ENCODE results near the gene FAM3D.
"Not testable (repeated sequence)": the region's sequence is repeated elsewhere in the genome, so short reads cannot be mapped to it uniquely, and the experiment has no call there.

FAM3D gene

GRCh38 chr3:58666683-58667082 is at the start of gene FAM3D:
Gene FAM3D (minus strand): TSS chr3:58666774. CDS start chr3:58655563, 11,211 bp downstream.
- no peak for DNase-seq

DNA sequence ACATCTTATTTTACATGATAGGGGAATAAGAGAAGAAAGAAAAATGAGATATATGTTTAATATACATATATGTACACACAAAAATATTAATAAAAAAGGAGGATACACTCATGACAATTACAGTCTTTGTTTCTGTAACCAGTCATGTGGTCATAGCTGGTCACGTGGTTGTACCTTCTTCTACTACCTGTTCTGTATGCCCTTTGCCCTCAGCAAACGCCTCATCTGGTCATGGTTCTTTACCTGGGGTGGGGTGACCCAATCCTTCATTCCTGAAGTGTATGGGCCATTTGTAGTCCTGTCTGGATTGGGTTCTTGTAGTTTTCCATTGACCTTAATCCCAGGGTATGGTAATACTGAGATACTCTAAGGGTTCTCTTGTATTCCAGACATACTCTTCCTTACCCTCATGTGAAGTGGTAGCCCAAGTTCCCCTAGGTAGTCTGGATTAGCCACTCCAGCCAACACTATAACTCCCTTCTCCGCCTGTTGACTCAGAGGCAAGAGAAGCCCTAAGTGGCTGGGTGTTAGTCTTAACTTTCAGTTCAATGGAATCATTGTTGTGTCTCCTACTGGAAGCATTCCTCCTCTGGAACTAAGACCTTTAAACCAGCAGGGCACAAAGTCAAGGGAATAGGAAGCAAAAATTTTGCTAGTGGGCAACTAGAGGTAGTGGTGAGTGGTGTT is 47.3 kb upstream of the FAM3D start:
- DNase-seq, result no peak

DNA sequence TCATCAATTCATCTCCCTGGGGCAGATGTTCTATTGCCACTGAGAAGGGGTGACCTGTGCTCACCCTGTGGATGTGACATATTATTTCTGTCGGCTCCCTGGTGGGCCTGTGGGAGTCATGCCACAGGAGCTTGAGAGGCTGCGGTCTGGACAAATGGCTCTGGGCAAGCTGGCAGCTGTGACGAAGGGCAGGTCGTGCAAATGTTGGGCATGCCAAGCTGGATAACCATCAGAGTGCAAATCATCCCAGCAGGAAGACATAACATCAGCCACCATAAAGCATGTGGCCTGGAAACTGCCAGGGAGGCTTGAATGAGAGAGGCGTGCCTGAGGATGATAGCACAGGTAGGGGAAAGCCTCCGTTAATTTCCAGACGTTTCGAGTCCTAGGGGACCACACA is 45.3 kb upstream of the FAM3D start:
- no peak for DNase-seq

DNA sequence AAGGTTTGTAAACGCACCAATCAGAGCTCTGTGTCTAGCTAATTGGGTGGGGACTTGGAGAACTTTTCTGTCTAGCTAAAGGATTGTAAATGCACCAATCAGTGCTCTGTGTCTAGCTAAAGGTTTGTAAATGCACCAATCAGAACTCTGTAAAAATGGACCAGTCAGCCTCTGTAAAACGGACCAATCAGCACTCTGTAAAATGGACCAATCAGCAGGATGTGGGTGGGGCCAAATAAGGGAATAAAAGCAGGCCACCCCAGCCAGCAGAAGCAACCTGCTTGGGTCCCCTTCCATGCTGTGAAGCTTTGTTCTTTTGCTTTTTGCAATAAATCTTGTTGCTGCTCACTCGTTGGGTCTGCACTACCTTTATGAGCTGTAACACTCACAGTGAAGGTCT is 42.4 kb upstream of the FAM3D start:
- not testable (repeated sequence) for DNase-seq

DNA sequence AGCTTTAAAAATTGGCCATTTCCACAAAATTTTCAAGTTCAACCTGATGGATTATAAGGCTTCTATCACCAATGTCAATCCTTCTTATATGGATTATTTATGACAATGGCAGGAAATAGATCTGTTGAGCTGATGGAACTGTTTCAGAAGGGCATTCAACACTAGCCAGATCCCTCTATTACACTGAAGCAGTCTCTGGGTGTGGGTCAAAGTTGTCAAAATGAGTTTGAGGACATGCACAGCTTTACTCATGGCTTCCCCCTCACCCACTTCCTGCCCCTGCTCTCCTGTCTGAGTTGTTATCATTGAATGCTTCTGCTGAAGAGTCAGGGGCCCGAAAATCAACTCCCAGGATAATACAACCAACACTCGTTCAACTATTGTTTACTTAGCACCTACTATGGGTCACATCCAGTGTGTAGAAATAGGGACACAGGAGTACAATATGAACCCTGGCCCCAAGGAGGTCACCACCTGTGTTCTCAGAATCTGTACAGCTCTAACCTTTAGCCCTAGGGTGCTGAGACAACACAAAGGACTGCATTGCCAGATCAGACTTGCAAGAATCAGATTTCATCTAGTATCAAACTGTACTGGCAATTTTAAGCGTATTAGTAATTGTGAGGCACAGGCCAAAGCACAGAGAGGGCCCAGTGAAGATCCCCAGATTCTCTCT is 41.7 kb upstream of the FAM3D start:
- no peak for DNase-seq

DNA sequence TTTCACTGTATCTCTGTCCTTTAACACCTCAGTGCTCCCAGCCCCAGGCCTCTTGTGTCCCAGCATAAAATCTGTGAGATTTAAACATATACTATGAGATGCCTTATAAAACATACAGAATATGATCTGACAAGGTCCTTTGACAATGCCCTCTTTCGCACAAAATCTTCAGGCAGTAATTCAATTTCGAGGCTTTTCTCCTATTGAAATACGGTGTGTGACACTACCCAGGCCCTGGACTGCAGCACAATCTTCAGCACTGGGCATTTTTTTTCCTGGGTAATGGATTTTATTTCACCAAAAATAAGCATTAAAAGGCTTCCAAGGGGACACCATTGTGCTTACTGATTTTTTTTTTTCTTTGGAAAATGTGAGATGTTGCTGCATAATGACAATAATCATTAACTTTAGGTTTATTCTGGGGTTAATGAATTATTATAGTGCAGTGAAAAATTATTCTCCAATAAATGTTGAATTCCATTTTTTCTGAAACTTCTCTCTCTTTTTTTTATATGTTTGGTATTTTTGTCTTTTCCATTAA is 40.9 kb upstream of the FAM3D start:
- DNase-seq, result no peak

DNA sequence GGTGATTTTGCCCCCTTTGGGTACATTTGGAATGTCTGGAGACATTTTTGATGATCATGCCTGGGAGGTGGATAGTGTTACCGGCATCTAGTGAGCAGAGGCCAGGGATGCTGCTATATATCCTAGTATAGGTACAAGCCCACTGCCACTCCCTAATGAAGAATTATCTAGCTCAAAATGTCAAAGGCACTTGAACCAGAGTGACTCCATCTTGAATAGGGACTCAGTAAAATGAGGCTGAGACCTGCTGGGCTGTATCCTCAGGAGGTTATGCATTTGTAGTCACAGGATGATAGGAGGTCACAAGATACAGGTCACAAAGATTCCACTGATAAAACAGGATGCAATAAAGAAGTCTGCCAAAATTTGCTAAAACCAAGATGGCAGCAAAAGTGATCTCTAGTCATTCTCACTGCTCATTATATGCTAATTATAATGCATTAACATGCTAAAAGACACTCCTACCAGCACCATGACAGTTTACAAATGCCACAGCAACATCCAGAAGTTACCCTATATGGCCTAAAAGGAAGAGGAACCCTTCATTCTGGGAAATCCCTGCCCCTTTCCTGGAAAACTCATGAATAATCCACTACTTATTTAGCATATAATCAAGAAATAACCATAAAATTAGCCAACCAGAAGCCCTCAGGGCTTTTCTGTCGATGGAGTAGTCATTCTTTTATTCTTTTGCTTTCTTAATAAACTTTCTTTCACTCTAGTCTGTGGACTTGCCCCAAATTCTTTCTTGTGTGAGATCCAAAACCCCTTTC is 40.0 kb upstream of the FAM3D start:
- DNase-seq, result no peak

DNA sequence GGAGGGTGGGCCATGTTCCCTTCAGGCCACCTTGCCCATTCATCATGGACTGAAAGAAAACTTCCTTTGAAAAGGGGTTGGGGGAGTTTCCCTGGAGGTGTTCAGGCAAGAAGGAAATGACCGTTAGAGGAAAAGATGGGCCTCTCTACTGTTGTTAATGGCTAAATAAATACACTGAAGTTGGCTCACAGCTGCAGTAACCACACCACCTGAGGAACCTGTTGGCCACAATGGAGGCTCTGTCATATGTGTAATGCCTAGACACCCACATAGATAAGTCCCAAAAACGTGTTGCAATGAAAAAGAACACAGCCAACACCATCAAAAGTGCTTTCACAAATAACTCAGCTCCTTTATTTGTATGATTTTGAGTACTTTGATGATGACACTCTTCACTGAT is 38.2 kb upstream of the FAM3D start:
- no peak for DNase-seq

- not testable (repeated sequence) for DNase-seq
Observed at GRCh38 chr3:58704304-58704703, 37.7 kb upstream of the FAM3D start.

GRCh38 chr3:58698246-58698645 is 31.7 kb upstream of the FAM3D start:
- DNase-seq, result no peak

GRCh38 chr3:58697561-58697960 is 31.0 kb upstream of the FAM3D start:
- no peak for DNase-seq

DNA sequence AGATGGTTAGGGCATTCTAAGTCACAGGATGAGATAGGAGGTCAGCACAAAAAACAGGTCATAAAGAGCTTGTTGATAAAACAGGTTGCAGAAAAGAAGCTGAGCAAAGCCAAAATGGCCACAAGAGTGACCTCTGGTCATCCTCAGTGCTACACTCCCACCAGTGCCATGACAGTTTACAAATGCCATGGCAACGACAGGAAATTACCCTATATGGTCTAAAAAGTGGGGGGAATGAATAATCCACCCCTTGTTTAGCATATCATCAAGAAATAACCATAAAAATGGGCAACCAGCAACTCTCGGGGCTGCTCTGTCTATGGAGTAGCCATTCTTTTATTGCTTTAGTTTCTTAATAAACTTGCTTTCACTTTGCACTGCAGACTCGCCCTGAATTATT is 30.2 kb upstream of the FAM3D start:
- not testable (repeated sequence) for DNase-seq

GRCh38 chr3:58696093-58696492 is 29.5 kb upstream of the FAM3D start:
- no peak for DNase-seq

DNA sequence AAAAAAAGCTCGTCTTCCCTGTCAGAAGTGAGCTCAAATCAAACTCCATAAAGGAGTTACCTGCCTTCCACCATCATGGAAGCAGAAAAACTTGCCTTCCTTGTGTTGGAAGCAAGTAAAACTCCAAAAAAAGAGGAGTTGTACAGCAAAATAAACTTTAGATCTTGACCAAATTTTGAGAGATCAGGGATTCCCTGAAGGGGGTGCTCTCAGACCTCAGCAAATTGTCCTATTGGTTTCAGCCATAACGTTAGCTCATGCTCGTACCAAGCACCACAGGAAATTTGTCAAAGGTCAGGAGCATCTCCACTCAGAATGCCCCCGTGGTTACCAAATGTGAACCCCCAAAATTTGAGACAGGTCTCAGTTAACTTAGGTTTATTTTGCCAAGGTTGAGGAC is 28.7 kb upstream of the FAM3D start:
- DNase-seq, result not testable (repeated sequence)

DNA sequence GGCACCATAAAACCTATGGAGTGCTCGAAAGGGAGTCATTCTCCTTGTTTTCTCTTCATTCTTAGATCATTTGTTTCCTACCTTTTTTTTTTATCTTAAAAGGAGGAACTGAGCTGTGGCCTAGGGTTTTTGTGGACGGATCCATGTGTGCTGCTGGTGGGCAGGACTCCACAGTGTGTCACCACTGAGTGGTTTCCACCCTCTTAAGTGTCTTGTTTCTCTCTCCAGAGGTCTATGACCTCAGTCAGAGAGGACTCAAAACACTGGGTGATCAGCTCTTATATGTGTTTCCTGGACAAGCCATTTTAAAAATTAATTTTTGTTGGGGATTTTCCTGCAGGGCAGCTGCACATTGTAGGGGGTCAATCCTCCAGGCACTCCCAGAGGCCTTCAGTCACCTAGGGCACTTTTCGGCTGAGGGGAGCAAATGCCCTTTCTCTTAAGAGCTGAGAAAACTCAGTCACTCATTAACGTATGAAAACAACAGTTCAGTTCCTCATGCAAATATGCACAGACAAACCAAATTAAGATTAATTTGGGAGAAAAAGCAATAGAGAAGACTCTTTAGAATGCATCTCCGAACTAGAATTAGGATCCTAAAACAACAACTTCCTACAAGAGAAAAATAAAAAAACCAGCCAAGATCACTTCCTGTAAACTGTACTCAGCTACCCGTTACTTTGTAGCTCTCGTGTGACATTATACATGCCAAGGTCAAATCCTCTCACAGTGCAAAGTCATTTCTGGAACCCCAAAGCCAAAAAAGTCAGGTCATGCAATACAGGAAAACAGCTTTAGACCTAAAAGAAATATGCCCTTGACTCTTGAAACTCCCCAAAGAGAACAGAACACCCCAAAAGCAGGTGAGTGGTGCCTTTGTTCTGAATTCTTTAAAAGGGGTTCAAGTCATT is 27.6 kb upstream of the FAM3D start:
- no peak for DNase-seq

DNA sequence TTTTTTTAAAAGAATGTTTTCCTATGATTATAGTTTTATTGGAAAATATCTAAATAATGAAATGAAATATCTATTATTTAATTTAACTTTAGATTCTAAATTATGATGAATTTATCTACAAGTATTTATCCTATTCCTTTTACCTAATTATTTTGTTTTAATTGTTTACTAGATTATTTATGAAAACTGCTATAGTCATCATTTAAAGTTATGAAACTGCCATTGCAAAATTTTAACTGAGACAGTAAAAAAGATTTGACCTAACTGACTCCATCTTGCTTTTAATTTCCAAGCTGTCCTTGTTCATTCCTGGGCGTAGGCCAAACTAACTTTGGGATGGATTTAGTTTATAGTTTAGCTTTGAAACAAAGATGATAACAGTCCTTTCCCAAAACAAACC is 25.9 kb upstream of the FAM3D start:
- no peak for DNase-seq

DNA sequence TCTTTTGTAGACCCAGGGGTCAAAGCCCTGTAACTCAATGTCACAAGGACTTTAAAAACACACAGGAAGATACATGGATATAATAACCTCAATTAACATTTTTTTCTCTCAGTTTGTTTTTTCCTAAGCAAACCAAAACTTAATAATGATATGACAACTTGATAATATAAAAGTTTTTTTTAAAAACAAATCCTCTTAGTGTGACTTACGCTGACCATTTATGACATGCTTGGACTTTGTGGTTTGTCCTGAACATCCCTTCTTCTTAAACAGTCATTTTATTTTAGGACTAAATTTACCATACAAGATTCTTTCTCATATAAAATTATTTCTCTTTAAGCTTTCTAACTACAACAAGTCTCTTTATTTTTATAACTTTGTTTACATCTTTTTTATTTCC is 25.4 kb upstream of the FAM3D start:
- no peak for DNase-seq

DNA sequence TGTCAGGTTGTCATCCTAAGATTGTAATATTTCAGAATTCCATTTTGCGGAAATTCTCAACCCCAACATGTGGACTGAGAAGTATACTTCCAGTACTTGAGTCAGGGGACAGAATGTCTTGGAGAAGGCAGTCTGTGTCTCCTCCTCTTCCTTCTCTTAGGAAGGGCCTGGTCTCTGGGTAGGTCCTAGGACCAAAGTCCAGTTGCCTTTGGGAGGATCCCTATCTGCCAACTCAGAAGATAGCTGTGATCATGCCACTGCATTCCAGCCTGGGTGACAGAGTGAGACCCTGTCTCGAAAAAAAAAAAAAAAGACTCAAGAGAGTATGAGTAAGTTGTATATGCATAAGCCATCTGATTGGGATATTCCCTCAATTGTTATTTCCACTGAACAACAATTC is 23.9 kb upstream of the FAM3D start:
- no peak for DNase-seq

DNA sequence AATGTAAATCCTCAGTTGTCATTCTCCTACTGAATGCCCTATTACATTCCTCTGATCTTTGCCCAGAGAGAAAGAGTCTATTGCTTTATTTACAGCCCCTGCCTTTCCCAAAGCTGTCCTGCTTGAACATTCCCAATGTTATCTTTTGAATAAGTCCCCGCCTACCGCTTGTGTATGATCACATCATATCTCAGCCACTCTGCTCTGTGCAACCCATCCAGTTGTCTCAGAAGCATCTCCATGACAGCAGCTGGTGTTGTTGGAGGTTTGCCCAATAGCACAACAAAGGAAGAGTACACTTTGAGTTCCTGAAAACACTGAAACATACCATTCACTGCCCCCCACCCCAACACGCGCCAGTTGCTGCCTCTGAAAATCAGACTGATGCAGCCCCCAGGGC is 22.0 kb upstream of the FAM3D start:
- DNase-seq, result no peak

DNA sequence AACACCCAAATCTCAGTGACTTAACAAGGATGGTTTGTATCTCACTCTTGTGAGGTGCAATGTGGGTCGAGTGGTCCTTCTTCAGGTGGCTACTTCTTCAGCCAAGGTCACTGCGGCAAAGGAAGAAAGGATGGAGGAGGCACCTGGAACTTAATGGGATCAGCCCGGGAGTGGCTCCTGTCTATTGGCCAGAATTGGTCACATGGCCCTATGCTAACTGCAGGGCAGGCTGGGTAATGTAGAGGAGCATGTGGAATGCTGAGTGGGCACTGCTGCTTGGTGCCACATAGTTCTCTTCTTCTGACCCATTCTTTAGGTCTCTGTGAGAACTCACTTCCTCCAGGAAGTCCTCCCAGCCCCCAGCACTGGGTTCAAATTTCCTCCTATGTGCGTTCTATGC is 20.3 kb upstream of the FAM3D start:
- DNase-seq, result no peak

DNA sequence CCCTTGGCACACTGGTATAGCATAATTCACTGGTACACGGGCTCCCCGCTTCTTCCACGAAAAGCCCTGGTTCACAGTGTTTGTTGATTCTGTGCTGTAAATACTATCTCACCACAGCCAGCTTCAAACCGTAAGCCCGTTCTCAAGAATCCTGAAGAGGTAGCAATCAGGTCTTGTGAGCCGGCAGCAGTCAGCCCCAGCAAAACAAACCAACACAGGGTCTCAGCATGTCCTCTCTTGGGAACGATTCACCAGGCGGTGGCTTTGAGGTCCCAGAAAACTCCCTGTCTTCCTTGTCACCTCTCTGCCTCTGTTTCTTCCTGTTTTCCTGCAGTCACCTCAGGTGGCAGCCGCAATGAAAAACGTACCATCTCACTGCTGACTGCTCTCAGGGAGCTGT is 19.1 kb upstream of the FAM3D start:
- DNase-seq, result no peak

DNA sequence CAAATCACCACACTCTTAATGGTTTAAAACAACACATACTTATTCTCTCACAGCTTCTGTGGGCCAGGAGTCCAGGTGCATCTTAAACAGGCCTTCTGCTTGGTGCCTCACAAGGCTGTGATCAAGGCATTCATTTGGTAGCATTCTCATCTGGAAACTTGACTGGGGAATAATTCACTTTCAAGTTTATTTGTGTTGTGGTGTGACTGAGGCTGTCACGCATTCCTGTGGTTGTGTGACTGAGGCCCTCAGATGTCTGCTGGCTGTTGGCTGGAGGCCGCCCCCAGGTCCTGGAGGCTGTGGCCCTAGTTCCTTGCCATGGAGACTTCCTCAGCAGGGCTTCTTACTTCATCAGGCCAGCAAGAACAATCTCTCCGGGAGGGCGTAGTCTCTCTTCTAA is 16.9 kb upstream of the FAM3D start:
- no peak for DNase-seq

- no peak for DNase-seq
Observed at GRCh38 chr3:58683001-58683458, 16.5 kb upstream of the FAM3D start.
